ENCODE results near the gene OGN.
A peak's percentile ranks its signal among the peaks of the same experiment; 100 is the strongest.
"Not testable (repeated sequence)": the region's sequence is repeated elsewhere in the genome, so short reads cannot be mapped to it uniquely, and the experiment has no call there.

OGN gene, protein sequence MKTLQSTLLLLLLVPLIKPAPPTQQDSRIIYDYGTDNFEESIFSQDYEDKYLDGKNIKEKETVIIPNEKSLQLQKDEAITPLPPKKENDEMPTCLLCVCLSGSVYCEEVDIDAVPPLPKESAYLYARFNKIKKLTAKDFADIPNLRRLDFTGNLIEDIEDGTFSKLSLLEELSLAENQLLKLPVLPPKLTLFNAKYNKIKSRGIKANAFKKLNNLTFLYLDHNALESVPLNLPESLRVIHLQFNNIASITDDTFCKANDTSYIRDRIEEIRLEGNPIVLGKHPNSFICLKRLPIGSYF

DNA sequence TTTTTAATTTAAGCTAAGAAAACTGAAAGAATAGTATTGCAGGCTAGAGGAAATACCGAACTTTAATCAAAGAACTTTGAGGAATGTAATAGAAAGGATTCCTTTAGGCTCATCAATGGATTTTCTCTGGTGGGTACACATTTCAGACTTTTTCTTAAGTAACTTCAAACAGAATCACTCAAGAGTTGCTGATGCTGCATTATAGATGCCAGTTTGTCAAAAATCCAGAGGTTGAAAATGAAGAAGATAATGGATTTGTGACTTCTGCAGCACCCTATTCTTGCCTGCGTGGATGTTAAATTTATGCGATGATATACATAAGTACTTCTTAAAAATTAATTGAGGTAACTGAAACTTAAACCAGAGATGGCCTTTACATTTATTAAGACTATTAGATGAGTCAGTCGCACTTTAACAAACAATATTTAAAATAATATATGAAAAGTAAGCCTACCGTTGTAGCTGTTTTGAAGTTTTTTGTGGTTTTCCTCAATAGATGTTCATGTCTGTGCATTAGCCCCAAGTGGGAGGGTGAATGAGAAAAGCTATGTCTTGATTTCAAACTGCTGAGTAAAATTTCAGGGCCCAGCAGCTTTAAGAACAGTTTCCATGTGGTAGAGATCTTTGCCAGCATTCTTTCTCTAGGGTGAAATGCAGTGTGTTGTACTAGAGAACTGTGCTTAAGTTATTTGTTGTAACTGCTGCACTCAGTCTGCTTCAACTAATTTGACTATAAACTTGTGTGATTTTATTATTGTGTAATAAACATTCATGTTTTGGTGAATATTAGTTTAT lies at the start of gene OGN:
OGN (minus strand) TSS at position 537 of the 795 bp plus-strand sequence. CDS start 1,171 bp downstream, outside the sequence.
- no peak for DNase-seq

DNA sequence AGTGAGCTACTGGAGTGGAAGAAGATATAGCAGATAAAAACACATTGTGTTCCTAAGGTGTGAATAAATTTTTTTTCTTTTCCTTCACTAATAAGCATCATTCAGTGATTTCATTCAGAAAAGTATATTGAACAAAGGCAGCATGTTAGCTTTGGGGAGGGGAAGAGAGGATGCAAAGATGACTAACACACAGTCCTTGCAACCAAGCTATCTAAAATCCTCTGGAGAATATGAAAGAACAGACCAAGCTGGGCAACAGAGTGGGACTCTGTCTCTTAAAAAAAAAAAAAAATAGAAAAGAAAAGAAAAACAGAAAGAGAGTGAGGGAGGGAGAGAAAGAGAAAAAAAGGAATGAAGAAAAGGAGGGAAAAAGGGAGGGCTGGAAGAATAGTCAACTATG lies 42.2 kb upstream of the OGN start:
- no peak for DNase-seq

DNA sequence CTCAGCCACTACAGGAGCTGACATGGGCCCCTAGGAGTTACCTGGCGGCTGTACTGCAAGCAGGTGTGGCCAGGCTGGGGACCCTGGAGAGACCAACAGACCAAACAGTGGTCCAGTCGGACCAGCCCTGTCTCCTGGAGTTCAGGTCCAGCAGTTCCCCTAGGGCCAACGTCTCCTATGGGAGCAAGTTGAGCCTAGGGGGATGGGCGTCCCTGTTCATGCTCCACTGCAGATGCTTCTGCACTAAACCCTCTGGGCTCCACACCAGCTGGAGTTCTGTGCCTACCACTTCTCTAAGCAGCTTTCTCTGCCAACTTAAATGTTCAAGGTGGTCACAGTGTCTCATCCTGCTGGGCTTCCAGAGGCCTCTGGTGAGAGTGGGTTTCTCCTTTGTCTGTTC lies 40.5 kb upstream of the OGN start:
- DNase-seq: no peak

DNA sequence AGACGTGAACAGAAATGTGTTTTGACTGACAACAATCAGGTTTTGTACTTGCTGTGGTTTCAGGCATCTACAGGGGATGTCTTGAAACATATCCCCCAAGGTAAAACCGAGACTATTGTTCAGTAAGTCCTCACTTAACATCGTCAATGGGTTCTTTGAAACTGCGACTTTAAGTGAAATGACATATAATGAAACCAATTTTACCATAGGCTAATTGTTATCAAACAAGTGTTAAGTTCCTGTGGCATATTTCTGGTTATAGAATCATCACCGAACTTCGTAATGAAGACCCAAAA lies 36.3 kb upstream of the OGN start:
- no peak for DNase-seq

DNA sequence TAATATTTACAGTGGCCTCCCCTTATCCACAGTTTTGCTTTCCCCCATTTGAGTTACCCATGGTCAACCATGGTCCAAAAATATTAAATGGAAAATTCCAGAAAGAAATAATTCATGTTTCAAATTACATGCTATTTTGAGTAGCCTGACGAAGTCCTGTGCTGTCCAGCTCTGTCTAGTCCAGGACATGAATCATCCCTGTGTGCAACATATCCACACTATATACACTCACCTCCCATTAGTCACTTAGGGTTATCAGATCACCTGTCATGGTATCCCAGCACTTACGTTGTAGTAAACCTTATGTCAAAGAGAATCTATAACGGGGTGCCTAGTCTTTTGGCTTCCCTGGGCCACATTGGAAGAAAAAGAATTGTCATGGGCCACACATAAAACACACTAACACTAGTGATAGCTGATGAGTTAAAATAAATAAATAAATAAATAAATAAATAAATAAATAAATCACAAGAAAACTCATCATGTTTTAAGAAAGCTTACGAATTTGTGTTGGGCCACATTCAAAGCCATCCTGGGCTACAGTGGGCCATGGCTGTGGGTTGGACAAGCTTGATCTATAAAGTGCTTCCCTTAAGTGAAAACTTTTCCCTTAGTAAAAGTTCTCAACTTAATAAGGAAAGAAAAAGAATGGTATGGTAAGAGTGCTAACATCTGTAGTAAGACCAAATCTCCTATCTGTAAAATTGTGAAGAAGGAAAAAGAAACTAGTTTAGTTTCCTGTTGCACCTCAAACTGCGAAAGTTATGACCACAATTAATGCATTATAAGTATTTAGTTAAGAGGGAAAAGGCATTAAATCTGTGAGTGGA lies 35.8 kb upstream of the OGN start:
- no peak for DNase-seq

DNA sequence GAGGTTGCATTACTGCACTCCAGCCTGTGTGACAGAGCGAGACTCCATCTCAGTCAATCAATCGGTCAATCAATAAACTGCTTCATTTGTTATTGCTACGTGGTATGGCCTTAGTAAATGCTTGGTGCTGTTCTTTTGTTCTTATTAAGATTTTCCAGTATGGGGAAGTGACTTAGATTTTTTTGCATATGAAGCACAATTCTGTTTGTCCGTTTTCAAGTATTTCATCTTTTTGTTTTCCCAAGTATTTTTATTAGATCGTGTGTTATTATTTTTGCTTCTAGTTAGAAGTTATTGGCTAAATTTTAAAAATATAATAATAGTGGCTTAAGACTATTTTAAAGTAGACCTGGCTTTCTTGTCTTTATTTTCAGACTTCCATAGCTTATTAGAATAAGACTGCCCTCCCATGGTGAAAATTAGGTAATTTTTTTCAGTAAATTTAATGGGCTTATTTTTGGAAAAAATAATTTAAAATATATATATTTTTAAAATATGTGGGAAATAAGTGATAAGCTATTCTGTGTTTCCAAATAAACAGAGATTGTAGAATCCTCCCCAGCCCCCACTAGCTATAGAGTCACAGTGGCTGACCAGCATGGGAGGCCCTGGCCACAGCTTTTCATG lies 34.6 kb upstream of the OGN start:
- DNase-seq: no peak

DNA sequence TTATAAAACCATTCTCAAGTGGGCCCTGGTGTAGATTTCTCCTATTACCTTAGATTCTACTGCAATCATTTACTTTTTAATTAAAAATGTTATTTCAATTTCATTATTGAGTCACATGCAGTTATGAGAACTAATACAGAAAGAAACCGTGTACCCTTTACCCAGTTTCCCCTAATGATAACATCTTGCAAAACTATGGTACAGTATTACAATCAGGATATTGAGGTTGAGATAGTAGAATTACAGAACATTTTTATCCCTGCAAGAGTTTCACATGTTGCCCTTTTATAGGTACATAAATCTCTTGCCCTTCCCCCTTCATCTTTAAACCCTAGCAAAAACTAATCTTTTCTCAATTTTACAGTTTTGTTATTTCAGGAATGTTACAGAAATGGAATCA lies 30.9 kb upstream of the OGN start:
- DNase-seq: no peak

DNA sequence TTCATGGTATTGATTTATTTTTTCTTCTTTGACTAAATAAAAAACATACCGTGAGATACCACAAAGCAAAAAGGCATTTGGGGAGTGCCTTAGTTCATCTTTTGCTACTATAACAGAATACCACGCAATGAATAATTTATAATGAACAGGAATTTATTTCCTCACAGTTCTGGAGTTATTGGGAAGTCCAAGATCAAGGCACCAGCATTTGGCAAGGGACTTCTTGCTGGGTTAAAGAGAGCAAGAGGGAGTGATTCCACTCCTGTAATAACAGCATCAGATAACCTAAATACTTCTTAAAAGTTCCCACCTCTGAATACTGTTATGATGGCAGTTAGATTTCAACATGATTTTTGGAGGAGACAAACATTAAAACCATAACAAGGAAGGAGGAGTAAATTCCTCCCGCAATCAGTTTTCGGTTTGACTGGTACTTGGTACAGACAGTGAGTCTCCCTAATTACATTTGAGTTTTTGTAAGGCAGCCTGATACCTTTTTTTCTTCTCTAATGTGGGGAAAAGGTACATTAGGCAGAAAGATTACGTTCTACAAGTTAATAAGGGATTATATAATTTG lies 28.7 kb upstream of the OGN start:
- no peak for DNase-seq

DNA sequence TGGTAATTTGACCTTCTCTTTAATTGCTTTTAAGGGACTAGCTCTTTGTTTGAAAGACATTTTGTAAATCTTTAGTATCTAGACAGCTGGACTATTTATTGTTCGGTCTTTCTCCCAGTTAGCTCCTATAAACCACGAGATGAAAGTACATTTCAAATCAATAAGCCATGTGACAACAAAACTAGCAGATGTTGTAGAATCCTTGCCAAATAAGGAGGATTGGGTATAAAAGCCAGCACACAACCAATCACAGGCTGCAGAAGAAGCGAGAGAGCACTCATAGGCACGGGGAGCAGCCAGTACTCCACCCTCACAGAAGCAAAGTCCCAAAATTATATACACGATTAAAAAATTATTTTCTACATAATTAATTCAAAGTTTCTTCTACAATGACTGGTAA lies 28.0 kb upstream of the OGN start:
- DNase-seq: no peak

DNA sequence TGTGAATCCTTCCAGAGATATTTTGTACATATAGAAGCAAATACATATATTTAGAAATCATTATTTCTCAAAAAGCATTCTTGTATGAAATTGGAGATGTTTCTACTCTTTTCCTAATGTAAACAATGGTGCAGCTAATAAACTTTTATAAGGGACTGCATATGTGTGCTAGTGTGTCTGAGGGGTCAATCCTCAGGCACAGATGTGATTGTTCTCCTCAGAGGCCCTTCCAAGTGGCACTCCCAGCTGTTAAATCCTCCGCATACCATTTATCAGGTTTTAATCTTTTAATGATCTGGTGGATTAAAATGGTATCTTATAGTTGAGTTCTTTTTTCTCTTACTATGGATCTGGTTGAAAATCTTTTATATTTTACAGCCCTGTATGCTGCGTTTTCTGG lies 25.5 kb upstream of the OGN start:
- DNase-seq: no peak

DNA sequence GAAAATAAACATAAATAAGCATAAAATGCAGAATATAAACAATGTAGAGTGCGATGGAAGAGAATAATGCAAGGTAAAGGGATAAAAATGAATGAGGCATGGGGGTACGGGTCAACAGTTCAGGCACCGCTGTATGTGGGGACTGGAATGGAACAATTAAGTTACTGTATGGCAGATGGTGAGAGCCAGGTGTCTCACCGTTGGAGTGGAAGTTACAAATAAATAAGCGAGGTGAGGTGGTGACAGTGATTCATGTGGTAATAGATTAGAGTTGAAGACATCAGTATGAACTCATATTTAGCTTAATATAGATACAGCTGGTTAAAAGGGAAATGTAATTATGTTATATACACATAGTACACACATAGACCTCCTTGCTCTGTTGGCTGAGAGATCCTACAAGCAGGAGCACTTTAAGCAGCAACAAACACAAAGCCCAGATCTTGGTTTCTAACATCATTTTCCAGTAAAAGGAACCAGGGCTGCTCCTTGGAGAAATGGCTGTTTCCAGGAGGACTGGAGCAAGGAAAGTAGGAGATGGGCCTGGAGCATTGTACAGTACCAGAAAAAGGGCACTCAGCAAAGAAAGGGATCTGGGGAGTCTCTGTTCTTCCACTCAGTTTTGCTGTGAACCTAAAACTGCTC lies 22.2 kb upstream of the OGN start:
- peak; percentile 74 to 80 for DNase-seq

DNA sequence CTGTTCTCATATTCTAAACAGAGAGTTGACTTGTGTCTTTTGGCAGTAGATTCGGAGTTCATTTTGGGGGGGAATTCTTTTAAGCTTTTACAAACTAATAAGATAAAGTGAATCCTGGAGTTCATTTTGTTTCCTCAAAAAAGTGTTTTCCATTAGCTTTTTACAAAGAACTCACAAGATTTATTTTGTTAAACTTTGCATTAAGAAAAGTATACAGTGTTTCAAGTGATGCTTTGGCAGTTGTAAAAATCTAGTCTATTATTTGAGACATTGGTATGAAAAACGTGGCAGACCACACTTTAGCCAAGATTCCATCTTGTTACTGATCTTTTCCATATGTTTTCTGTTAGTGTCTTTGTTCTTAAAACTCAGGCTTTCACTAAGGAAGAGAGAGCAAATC lies 21.1 kb upstream of the OGN start:
- DNase-seq: peak in 1 of 2 experiments; percentile 58

DNA sequence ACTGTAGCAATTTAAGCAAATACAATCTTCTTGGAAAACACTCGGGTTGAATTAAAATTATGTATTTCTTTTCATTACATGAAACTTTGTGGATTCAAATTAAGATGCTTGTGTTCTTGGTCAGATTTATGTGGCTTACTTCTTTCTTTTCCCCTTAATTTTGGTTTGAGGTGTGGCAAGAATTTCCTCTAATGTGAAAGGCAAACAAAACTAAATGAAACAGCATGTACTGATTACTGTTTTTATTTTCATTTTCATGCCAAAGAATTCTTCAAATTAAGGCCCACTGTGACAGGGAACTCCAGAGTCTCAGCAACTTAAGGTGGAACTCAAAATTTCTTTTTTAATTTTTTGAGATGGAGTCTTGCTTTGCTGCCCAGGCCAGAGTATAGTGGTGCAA lies 20.0 kb upstream of the OGN start, which contains the start of gene OMD:
OMD (minus strand) TSS at position 132 of the 400 bp plus-strand sequence. CDS start 6,913 bp downstream, outside the sequence.
- no peak for DNase-seq

DNA sequence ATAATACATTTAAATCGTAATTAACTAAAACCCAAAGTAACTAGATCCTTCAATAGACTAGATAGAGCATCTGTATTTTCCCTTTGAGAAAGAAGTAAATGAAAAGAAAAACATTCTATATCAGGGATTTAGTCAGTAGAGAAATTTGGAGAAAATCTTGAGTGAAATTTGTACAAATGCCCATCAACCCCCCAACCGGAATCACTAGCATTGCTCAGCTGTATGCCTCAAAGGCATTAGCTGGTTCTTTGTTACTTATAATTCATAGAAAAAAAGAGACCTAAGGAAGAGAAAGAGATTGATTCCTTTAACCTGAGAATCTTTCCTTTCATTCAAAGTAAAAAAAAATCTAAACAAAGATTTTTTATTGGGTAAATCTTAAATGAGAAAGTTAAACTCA lies 19.2 kb upstream of the OGN start:
- DNase-seq: no peak

DNA sequence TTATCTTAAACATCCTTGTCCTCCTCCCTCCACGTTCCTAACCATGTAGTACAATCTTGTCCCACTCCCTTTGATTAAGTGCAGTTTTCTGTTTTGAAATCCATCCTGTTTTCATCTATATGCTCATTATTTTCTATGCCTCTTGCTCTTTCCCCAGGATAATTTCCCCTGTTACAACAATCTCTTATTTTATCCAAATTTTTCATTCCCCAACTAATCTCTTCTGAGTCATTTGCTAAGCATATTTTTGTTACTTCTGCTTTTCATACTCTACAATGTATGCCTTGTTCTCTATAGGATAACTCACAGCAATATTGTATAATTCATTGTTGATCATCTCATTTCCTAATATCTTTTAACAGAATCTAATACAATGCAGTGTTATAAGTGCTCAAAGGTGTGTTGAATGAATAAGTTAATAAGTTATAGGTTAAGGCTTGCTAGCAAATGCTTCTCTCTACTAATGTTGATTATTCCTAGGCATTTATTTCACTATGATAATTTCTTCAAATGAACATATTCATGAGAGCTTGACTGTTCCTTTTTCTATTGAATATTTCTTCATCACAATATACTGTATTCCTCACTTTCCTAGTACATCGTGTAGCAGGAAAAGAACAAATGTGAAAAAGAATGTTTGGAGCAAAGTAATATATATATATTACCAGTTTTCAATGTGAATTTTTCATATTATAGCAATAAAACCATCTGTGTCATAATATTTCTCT lies 18.4 kb upstream of the OGN start:
- no peak for DNase-seq

DNA sequence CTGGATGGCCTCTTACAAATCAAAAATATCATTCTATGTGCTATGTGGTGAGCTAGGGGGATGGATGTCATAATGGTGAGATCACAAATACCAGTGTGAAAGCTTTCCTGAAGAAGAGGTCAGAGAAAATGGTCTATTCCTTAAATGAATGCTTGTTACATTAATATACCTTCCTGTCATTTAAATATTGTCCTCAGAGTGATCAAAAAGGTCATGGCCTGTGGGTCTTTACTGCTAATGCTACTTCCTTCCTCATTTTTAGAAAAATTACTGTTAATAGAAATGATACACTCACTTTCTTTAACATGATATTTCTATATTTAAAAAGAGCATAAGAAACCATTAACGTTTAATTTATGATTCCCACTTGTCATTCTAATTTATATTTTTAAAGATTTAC lies 10.2 kb upstream of the OGN start:
- DNase-seq: no peak

DNA sequence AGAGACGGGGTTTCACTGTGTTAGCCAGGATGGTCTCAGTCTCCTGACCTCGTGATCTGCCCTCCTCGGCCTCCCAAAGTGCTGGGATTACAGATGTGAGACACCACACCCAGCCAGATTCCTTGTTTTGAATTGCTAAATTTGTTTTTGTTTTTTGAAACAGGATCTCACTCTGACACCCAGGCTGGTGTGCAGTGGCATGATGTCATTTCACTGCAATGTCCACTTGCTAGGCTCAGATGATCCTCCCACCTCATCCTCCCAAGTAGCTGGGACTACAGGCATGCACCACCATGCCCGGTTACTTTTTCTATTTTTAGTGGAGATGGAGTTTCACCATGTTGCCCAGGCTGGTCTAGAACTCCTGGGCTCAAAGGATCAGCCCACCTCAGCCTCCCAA lies 6.8 kb upstream of the OGN start:
- DNase-seq: not testable (repeated sequence)

DNA sequence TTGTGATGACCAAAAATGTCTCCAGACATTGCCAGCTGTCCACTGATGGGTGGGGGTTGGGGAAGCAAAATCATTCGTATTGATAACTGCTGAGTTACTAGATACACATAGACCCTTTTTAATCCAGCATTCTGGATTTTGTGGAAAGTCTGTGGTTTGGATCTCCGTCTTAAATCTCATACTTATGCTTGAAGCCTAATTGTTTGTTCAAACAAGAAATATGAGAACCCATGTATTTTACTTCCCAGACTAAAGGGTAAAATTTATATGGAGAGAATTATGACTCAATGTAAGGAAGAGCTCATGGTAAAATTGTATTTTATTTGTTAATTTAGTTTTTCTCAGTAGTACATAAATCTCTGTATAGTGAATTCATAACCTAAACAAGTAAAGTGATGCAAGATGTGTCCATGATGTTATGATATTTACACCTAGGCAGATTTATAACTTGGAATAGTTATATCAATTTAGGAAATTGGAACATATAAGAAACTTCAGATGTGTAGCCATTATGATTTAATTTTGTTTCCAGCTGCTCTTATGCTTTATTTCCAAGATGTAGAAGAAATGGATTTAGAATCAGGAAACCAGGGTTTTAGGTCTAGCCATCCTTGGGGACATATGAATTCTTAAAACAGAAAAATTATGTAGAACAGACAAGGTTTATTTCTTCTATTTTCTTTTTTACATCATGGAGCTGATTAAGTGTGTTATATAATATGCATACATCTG lies 4.5 kb upstream of the OGN start:
- no peak for DNase-seq

DNA sequence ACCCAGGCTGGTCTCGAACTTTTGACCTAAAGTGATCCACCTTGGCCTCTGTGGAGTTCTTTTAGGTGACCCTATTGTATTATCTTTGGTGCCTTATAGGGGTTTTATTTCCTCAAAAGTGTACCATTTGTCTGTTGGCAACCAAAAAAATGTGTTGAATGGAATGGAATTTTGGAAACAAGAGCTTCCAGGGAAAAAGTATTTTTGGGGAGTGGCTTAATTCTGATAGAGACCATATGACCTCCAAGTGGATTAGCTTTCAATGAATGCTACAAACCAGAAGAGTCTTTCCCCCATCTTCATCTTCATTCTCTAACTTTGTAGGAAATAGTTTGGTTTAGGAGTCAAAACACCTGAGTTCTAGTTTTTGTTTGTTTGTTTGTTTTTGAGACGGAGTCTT lies 3.4 kb upstream of the OGN start:
- DNase-seq: no peak

DNA sequence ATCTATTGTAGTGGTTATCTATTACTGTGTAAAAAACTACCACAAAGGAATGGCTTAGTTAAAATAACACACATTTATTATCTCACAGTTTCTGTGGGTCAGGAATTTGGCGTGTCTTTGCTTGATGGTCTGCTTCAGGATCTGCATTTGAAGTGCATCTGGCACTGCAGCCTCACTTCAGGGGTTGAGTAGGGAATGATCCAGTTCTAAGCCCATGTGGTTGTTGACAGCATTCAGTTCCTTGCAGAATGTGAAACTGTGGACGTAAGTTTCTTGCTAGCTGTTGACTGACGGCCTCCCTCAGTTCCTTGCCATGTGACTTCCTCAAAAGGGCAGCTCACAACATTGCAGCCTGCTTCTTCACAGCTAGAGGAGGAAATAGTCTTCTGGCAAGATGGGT lies 2.1 kb upstream of the OGN start:
- no peak for DNase-seq

DNA sequence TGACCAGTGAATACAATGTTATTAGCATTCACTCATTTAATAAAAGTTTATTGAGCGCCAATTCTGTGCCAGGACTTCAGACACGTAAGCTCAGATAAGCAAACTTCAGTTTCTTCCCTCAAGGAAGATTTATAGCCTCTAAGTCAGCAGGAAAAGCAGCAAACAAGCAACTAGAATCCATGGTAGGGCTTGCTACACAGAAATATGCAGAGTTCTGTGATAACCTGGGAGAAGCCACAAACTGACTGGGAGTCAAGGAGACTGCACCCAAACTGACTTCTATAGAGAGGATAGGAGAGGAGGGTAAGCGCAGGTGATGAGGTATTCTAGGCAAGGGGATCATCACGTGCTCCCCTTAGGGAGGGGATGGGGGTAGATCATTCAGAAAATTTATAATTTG lies 1.4 kb upstream of the OGN start:
- DNase-seq: no peak
